ENCODE results near the gene WRNIP1.

GRCh38 chr6:2803731-2804429, 38.7 kb downstream of the WRNIP1 start:
- TF ChIP-seq CTCF (IDR thresholded peaks at IDR 0.05 in 2 of 3, conservative IDR thresholded peaks at IDR 0.05 in 1 of 3; ENCODE audit: borderline replicate concordance in 1 of 3, insufficient read depth in 1 of 3, low read depth in 2 of 3, low read length in 2 of 3) (no peak), JUND (IDR thresholded peaks at IDR 0.05) (no peak), POLR2AphosphoS5 (IDR thresholded peaks at IDR 0.05; ENCODE audit: low read depth, low read length) (no peak), ELF1 (IDR thresholded peaks at IDR 0.05; ENCODE audit: borderline replicate concordance, low read depth) (no peak), ZNF274 (IDR thresholded peaks at IDR 0.05; ENCODE audit: low read depth, low read length) (no peak), SRF (IDR thresholded peaks at IDR 0.05; ENCODE audit: low read depth) (no peak), MAX (IDR thresholded peaks at IDR 0.05) (no peak), POLR2A (IDR thresholded peaks at IDR 0.05; ENCODE audit: borderline replicate concordance, extremely low read depth, insufficient read depth, insufficient read length) (no peak)

All from HCT116 (cell line).